ENCODE results near the gene ARPC5.
A peak's percentile ranks its signal among the peaks of the same experiment; 100 is the strongest.
"Not testable (repeated sequence)": the region's sequence is repeated elsewhere in the genome, so short reads cannot be mapped to it uniquely, and the experiment has no call there.

The ARPC5 gene

GRCh38 chr1:183651612-183652011 is 16.0 kb upstream of the ARPC5 start:
- Histone ChIP-seq H3K27ac (peak overlapping the region in 1 of 21 experiments; percentile 33), H3K4me3 (no peak overlapping the region)

GRCh38 chr1:183648042-183648441 is 12.5 kb upstream of the ARPC5 start:
- Histone ChIP-seq H3K4me3 (no peak overlapping the region), H3K27ac (no peak overlapping the region)

GRCh38 chr1:183646776-183647175 is 11.2 kb upstream of the ARPC5 start:
- H3K27ac ChIP-seq = no peak overlapping the region
- no peak overlapping the region for H3K4me3 ChIP-seq

GRCh38 chr1:183645531-183645930 is 9.9 kb upstream of the ARPC5 start:
- H3K27ac ChIP-seq = no peak overlapping the region
- H3K4me3 ChIP-seq = no peak overlapping the region

- Histone ChIP-seq H3K27ac (no peak overlapping the region), H3K4me3 (no peak overlapping the region)
Measured at GRCh38 chr1:183642166-183642565, 6.6 kb upstream of the ARPC5 start.

- Histone ChIP-seq H3K4me3 (no peak overlapping the region), H3K27ac (no peak overlapping the region)
Measured at GRCh38 chr1:183640193-183640592, 4.6 kb upstream of the ARPC5 start.

- no peak overlapping the region for H3K4me3 ChIP-seq
- H3K27ac ChIP-seq = no peak overlapping the region
Measured at GRCh38 chr1:183638649-183639387, 3.2 kb upstream of the ARPC5 start.

GRCh38 chr1:183636783-183637182 is 1.2 kb upstream of the ARPC5 start:
- H3K27ac ChIP-seq = no peak overlapping the region
- peak overlapping the region in 2 of 7 experiments; percentile 75 to 86 for H3K4me3 ChIP-seq

- H3K4me3 ChIP-seq = peak overlapping the region; percentile 62 to 96 (median 86)
- peak overlapping the region in 10 of 21 experiments; percentile 21 to 99 (median 94) for H3K27ac ChIP-seq
Measured at GRCh38 chr1:183636334-183636682, 725 bp upstream of the ARPC5 start.

- Histone ChIP-seq H3K4me3 (peak overlapping the region; percentile 62 to 96 (median 86)), H3K27ac (peak overlapping the region; percentile 90 to 99 (median 96))
Measured at GRCh38 chr1:183635099-183635605, 431 bp downstream of the ARPC5 start.

- H3K4me3 ChIP-seq = peak overlapping the region; percentile 62 to 96 (median 86)
- peak overlapping the region in 20 of 21 experiments; percentile 90 to 99 (median 96) for H3K27ac ChIP-seq
Measured at GRCh38 chr1:183634429-183635065, 1.0 kb downstream of the ARPC5 start.

GRCh38 chr1:183633676-183634343 is 1.8 kb downstream of the ARPC5 start:
- peak overlapping the region in 18 of 21 experiments; percentile 18 to 99 (median 94) for H3K27ac ChIP-seq
- H3K4me3 ChIP-seq = peak overlapping the region; percentile 62 to 96 (median 86)

GRCh38 chr1:183632964-183633363 is 2.6 kb downstream of the ARPC5 start:
- H3K27ac ChIP-seq = peak overlapping the region in 11 of 21 experiments; percentile 7 to 94 (median 31)

GRCh38 chr1:183632114-183632513 is 3.5 kb downstream of the ARPC5 start:
- Histone ChIP-seq H3K27ac (peak overlapping the region in 2 of 21 experiments; percentile 13 to 94), H3K4me3 (peak overlapping the region in 2 of 7 experiments; percentile 86 to 96)

More at GRCh38 chr1:183632964-183633363, 2.6 kb downstream of the ARPC5 start:
- H3K4me3 ChIP-seq = peak overlapping the region in 5 of 7 experiments; percentile 75 to 96 (median 88)

- H3K27ac ChIP-seq = peak overlapping the region in 3 of 21 experiments; percentile 14 to 66 (median 41)
Measured at GRCh38 chr1:183630748-183631147, 4.8 kb downstream of the ARPC5 start.

GRCh38 chr1:183628537-183628936 is 7.0 kb downstream of the ARPC5 start:
- Histone ChIP-seq H3K27ac (no peak overlapping the region), H3K4me3 (no peak overlapping the region)

More at GRCh38 chr1:183630748-183631147, 4.8 kb downstream of the ARPC5 start:
- H3K4me3 ChIP-seq = no peak overlapping the region

- H3K27ac ChIP-seq = peak overlapping the region in 6 of 21 experiments; percentile 11 to 45 (median 16)
- H3K4me3 ChIP-seq = not testable (repeated sequence)
Measured at GRCh38 chr1:183626236-183626635, 9.3 kb downstream of the ARPC5 start.

GRCh38 chr1:183622884-183623785 is 12.4 kb downstream of the ARPC5 start:
- H3K4me3 ChIP-seq = no peak overlapping the region
- peak overlapping the region in 2 of 21 experiments; percentile 14 to 37 for H3K27ac ChIP-seq

- Histone ChIP-seq H3K27ac (peak overlapping the region in 1 of 21 experiments; percentile 23), H3K4me3 (no peak overlapping the region)
Measured at GRCh38 chr1:183622013-183622412, 13.6 kb downstream of the ARPC5 start.
